H1 (cell line): ENCODE data around the gene UGT1A1. TPM values are rescaled to one million over a fixed set of nuclear protein-coding genes. Genes with fewer than 3 reads are reported as not detected.

Source experiments
- CTCF ChIA-PET: fragments of 300-600 bp; sonication (Branson Sonifier 250); formaldehyde crosslinking; loops from one replicate; lab custom pipeline; 2021; ENCODE audit not compliant: partially characterized antibody; lab: Charles Lee
- POLR2A ChIA-PET: fragments of 300-600 bp; sonication (Branson Sonifier 250); formaldehyde crosslinking; loops from one replicate; lab custom pipeline; 2021; ENCODE audit warnings: inconsistent platforms; ENCODE audit not compliant: partially characterized antibody; lab: Charles Lee
- DNase-seq, 2 experiments: peaks; one replicate each; pipeline versions ENCODE4 v3.0.0 to v3.0.0-alpha.2; 2010 to 2022; ENCODE audit warnings: low spot score in 2 of 2, low read depth in 1 of 2, mixed read lengths in 1 of 2
- FAIRE-seq: peaks from 2 replicates; lab custom pipeline; 2011; peaks lifted over from hg19 to GRCh38; lab: Jason Lieb, UNC
- H2AFZ ChIP-seq: 2 replicates; pipeline ENCODE4 v1.8.1; 2012; ENCODE audit warnings: low read length, inconsistent platforms
- H2AK5ac ChIP-seq: 2 replicates; pipeline ENCODE4 v1.6.1; 2013; ENCODE audit warnings: low read depth, low read length
- H2BK120ac ChIP-seq: replicated peaks from 2 replicates; pipeline ENCODE3; 2013; ENCODE audit warnings: low read depth, low read length, inconsistent platforms
- H2BK12ac ChIP-seq: 2 replicates; pipeline ENCODE4 v1.6.1; 2013; ENCODE audit warnings: low read depth, low read length
- H2BK15ac ChIP-seq: 2 replicates; pipeline ENCODE4 v1.6.1; 2013; ENCODE audit warnings: low read length
- H2BK20ac ChIP-seq: 2 replicates; pipeline ENCODE4 v1.6.1; 2013; ENCODE audit warnings: low read length
- H2BK5ac ChIP-seq: 2 replicates; pipeline ENCODE4 v1.6.1; 2013; ENCODE audit warnings: low read depth, low read length
- H3K14ac ChIP-seq: 2 replicates; pipeline ENCODE4 v1.6.1; 2013; ENCODE audit warnings: inconsistent platforms; ENCODE audit not compliant: insufficient read length
- H3K18ac ChIP-seq: 2 replicates; pipeline ENCODE4 v1.6.1; 2013; ENCODE audit warnings: low read length; ENCODE audit errors: extremely low read depth
- H3K23ac ChIP-seq: 2 replicates; pipeline ENCODE4 v1.6.1; 2013; ENCODE audit warnings: inconsistent platforms; ENCODE audit not compliant: insufficient read length
- H3K23me2 ChIP-seq: 2 replicates; pipeline ENCODE4 v1.6.1; 2013; ENCODE audit warnings: low read depth, low read length
- H3K27ac ChIP-seq: 2 replicates; pipeline ENCODE4 v1.6.1; 2011; ENCODE audit warnings: low read depth, low read length, inconsistent platforms
- H3K27me3 ChIP-seq, 4 experiments: replicated peaks in 1 of 4; 1 replicate in 1 of 4; 2 replicates in 3 of 4; pipeline versions ENCODE4 v1.6.1 to v1.8.1; 2011 to 2013; ENCODE audit warnings: low read length in 3 of 4, mild to moderate bottlenecking in 3 of 4, inconsistent platforms in 2 of 4, mixed read lengths in 2 of 4, moderate library complexity in 1 of 4; ENCODE audit not compliant: control insufficient read depth in 3 of 4, insufficient read depth in 3 of 4; ENCODE audit errors: extremely low read depth in 1 of 4
- H3K36me3 ChIP-seq, 4 experiments: 2 replicates each; pipeline versions ENCODE4 v1.6.1 to v1.8.1; 2011 to 2013; ENCODE audit warnings: mild to moderate bottlenecking in 4 of 4, low read length in 3 of 4, moderate library complexity in 2 of 4, control low read depth in 1 of 4, inconsistent platforms in 1 of 4; ENCODE audit not compliant: insufficient read depth in 4 of 4, control insufficient read depth in 2 of 4
- H3K4ac ChIP-seq: replicated peaks from 2 replicates; pipeline ENCODE3; 2013; ENCODE audit warnings: low read length, low read depth, mixed read lengths, inconsistent platforms; ENCODE audit not compliant: insufficient read length
- H3K4me1 ChIP-seq, 4 experiments: replicated peaks in 1 of 4; 1 replicate in 1 of 4; 2 replicates in 3 of 4; pipeline versions ENCODE4 v1.6.1 to v1.8.1; 2011 to 2013; ENCODE audit warnings: low read length in 3 of 4, inconsistent platforms in 2 of 4, mixed read lengths in 1 of 4; ENCODE audit not compliant: insufficient read depth in 4 of 4, control insufficient read depth in 3 of 4
- H3K4me2 ChIP-seq, 2 experiments: 2 replicates each; pipeline versions ENCODE4 v1.6.1 to v1.8.1; 2011 to 2013; ENCODE audit warnings: low read depth in 2 of 2, low read length in 2 of 2, control low read depth in 1 of 2, inconsistent platforms in 1 of 2, mild to moderate bottlenecking in 1 of 2; ENCODE audit not compliant: insufficient read depth in 1 of 2
- H3K4me3 ChIP-seq, 4 experiments: fragments of 200-600, 300-600 bp in 1 of 4; sonication (generic), shearing (Covaris generic), sonication (Bioruptor Twin) in 1 of 4; 2 replicates each; pipeline versions ENCODE4 v1.5.1 to v1.8.1; 2011 to 2016; ENCODE audit warnings: low read length in 4 of 4, low read depth in 3 of 4, control low read depth in 2 of 4, inconsistent platforms in 2 of 4, mild to moderate bottlenecking in 2 of 4, mixed read lengths in 1 of 4, moderate library complexity in 1 of 4; ENCODE audit not compliant: insufficient read depth in 2 of 4; ENCODE audit errors: extremely low read depth in 1 of 4
- H3K56ac ChIP-seq: replicated peaks from 2 replicates; pipeline ENCODE3; 2013; ENCODE audit warnings: low read depth, mild to moderate bottlenecking, mixed read lengths, low read length, inconsistent platforms; ENCODE audit not compliant: insufficient read length
- H3K79me1 ChIP-seq: 2 replicates; pipeline ENCODE4 v1.6.1; 2013; ENCODE audit warnings: low read depth, low read length, control low read depth
- H3K79me2 ChIP-seq, 2 experiments: 2 replicates each; pipeline versions ENCODE4 v1.6.1 to v1.8.1; 2012 to 2013; ENCODE audit warnings: low read length in 2 of 2, mild to moderate bottlenecking in 2 of 2, inconsistent platforms in 1 of 2; ENCODE audit not compliant: insufficient read depth in 2 of 2, control insufficient read depth in 1 of 2
- H3K9ac ChIP-seq, 4 experiments: replicated peaks in 1 of 4; 1 replicate in 1 of 4; 2 replicates in 3 of 4; pipeline versions ENCODE4 v1.6.1 to v1.8.1; 2011 to 2013; ENCODE audit warnings: low read depth in 3 of 4, low read length in 3 of 4, control low read depth in 2 of 4, mild to moderate bottlenecking in 2 of 4, moderate library complexity in 2 of 4, inconsistent platforms in 1 of 4; ENCODE audit errors: extremely low read depth in 1 of 4
- H3K9me3 ChIP-seq, 2 experiments: 2 replicates each; pipeline versions ENCODE4 v1.6.1 to v1.8.1; 2012 to 2013; ENCODE audit warnings: mild to moderate bottlenecking in 2 of 2, moderate library complexity in 2 of 2, control low read depth in 1 of 2, inconsistent platforms in 1 of 2, low read depth in 1 of 2, low read length in 1 of 2, mixed read lengths in 1 of 2; ENCODE audit not compliant: insufficient read depth in 2 of 2
- H4K20me1 ChIP-seq, 2 experiments: replicated peaks in 1 of 2; 2 replicates each; pipeline versions ENCODE3 to v1.8.1; 2011 to 2013; ENCODE audit warnings: inconsistent platforms in 2 of 2, low read length in 2 of 2, mild to moderate bottlenecking in 1 of 2; ENCODE audit not compliant: insufficient read depth in 2 of 2, control insufficient read depth in 1 of 2
- H4K5ac ChIP-seq: 2 replicates; pipeline ENCODE4 v1.6.1; 2013; ENCODE audit warnings: low read length, low read depth, mixed read lengths, inconsistent platforms; ENCODE audit not compliant: insufficient read length
- H4K8ac ChIP-seq: 2 replicates; pipeline ENCODE4 v1.8.0; 2013; ENCODE audit warnings: mild to moderate bottlenecking, moderate library complexity, low read length, inconsistent platforms; ENCODE audit not compliant: insufficient read depth; ENCODE audit errors: extremely low read depth
- H4K91ac ChIP-seq: replicated peaks from 2 replicates; pipeline ENCODE3; 2013; ENCODE audit warnings: low read length, mixed read lengths, inconsistent platforms; ENCODE audit not compliant: insufficient read length
- POLR2AphosphoS5 ChIP-seq: IDR thresholded peaks from 2 replicates; pipeline ENCODE4 v1.6.1; 2011; ENCODE audit warnings: low read depth, low read length
- WGBS, 2 experiments: shearing (Covaris generic) in 1 of 2; methylation state at CpG; one replicate each; pipeline versions ENCODE4 v1.1.6 to v1.1.7; 2013 to 2015; ENCODE audit warnings: low lambda C conversion rate in 2 of 2, mixed read lengths in 2 of 2, inconsistent platforms in 1 of 2, low coverage in 1 of 2, missing lambda C conversion rate in 1 of 2; ENCODE audit not compliant: insufficient replicate concordance in 2 of 2, insufficient coverage in 1 of 2, insufficient read length in 1 of 2; ENCODE audit errors: extremely low coverage in 1 of 2, missing lambda C conversion rate in 1 of 2; 5-methylcytosine and 5-hydroxymethylcytosine counted together
- polyA plus RNA-seq, 7 experiments: library from polyadenylated mRNA; depleted of rRNA in 3 of 7; stranded (reverse) in 5 of 7; unstranded in 2 of 7; fragments of >200 nt in 5 of 7; fragments of 200-250 nt in 2 of 7; gene quantifications; 1 replicate in 5 of 7; 2 replicates in 1 of 7; 4 replicates in 1 of 7; pipeline versions ENCODE4 v1.2.1 to v1.2.3, GENCODE V29; 2011 to 2013; ENCODE audit warnings: missing spikeins in 2 of 7, mixed read lengths in 2 of 7
- total RNA-seq: library from RNA; stranded (reverse); fragmentation: NEBNext Ultra II Directional; extraction: Animal tissue kit (Norgen Biotek cat#: 25700); gene quantifications from 2 replicates; pipeline ENCODE4 v1.2.1, GENCODE V29; 2021

Gene UGT1A1
- total and polyA plus RNA-seq, 2 of the 8 experiments (the other 6 are each of a cell fraction or from before 2014, with no cell fraction given) = not detected

GRCh38 chr2:233793465-233794127 is 33.5 kb downstream of the UGT1A1 start:
- no peak overlapping the region for H3K23ac ChIP-seq
- H3K79me2 ChIP-seq = no peaks in the 10 kb centered on the region
- H3K9ac ChIP-seq = no peak overlapping the region
- H3K27ac ChIP-seq = no peak overlapping the region
- no peak overlapping the region for H2BK5ac ChIP-seq
- no peak overlapping the region for H3K4me3 ChIP-seq
- no peak overlapping the region for H2BK15ac ChIP-seq
- H2AFZ ChIP-seq = no peak overlapping the region
- POLR2A ChIA-PET = no interaction called here
- no peaks in the 10 kb centered on the region for H3K36me3 ChIP-seq
- H3K23me2 ChIP-seq = no peaks in the 10 kb centered on the region
- no peak overlapping the region for H3K18ac ChIP-seq
- no peaks in the 10 kb centered on the region for H3K27me3 ChIP-seq
- no peak overlapping the region for H2BK120ac ChIP-seq
- H4K5ac ChIP-seq = no peak overlapping the region
- no peak overlapping the region for H3K14ac ChIP-seq
- H3K4ac ChIP-seq = no peak overlapping the region
- peak overlapping the region; percentile 83; the same call in 1 of the 2 replicates for H4K8ac ChIP-seq
- H3K4me2 ChIP-seq = no peak overlapping the region
- H3K9me3 ChIP-seq = peaks cover 0 to 5% of the 10 kb centered on the region in 2 experiments; a peak in 1 of 4 replicates
- peak in 1 of 2 experiments; percentile 23 for DNase-seq
- H2BK20ac ChIP-seq = no peak overlapping the region
- no peaks in the 10 kb centered on the region for H4K20me1 ChIP-seq
- H2AK5ac ChIP-seq = no peak overlapping the region
- no peak overlapping the region for H4K91ac ChIP-seq
- H3K4me1 ChIP-seq = no peaks in the 10 kb centered on the region
- no peaks in the 10 kb centered on the region for H3K79me1 ChIP-seq
- WGBS, 2 experiments = 90% methylated on average over 15 of the region's 18 CpGs; no CpG with 5 or more reads in 1 of the 2 experiments
- no peak for TF ChIP-seq POLR2AphosphoS5
- TF ChIP-seq, all 59 proteins: peak for 0
- H3K56ac ChIP-seq = no peak overlapping the region
- no peak for FAIRE-seq
- CTCF ChIA-PET = no interaction called here
- H2BK12ac ChIP-seq = 0 out of 2 replicates have a peak overlapping the region, but pooled peaks have one; percentile 9
